ENCODE measurements around the gene BAG2. TPM values are rescaled to one million over a fixed set of nuclear protein-coding genes. Genes with fewer than 3 reads are reported as not detected.

The BAG2 gene
- total RNA-seq, 1 donor from 2014 or later: 3.2 TPM

DNA sequence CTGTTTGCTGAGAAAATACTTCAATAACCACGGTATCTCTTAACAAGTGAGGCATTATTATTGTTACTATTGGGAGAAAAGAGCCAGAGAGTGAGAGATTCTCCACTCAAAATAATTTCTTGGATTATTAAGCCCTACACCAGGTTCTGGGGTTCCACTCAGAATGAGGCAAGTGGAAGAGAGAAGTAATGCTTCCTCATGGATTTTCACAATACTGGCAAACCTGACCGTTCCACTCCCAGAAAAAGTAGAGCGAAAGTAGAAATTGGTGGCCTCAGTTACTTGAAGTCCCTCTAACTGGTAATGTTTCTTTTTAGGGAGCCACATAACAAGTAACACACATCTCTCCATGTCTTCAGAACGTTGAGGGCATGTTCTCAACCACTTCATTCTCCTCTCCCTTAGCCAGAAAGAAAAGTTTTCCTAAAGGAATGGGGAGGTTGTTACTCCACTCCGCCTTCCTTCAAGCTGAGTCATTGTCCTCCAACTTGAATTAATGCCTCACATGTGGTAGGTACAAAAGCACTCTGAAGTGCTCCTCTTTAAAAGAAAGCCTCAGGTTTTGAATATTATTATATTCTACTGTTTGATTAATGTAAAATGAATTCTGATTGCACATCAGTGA, 1.9 kb downstream of the BAG2 start:
- H3K27me3 Mint-ChIP-seq (ENCODE audit: low read depth): peaks cover 12% of the 10 kb centered on the region
- H3K4me1 Mint-ChIP-seq: peaks cover 30% of the 10 kb centered on the region
- H3K27ac Mint-ChIP-seq (ENCODE audit: unreplicated experiment): no peak overlapping the region
- no peaks in the 10 kb centered on the region for H3K36me3 Mint-ChIP-seq (ENCODE audit: low read depth)
- H3K4me3 Mint-ChIP-seq: peak overlapping the region; percentile 87
- H3K9me3 Mint-ChIP-seq: no peaks in the 10 kb centered on the region
- TF ChIP-seq, protein P1, sequence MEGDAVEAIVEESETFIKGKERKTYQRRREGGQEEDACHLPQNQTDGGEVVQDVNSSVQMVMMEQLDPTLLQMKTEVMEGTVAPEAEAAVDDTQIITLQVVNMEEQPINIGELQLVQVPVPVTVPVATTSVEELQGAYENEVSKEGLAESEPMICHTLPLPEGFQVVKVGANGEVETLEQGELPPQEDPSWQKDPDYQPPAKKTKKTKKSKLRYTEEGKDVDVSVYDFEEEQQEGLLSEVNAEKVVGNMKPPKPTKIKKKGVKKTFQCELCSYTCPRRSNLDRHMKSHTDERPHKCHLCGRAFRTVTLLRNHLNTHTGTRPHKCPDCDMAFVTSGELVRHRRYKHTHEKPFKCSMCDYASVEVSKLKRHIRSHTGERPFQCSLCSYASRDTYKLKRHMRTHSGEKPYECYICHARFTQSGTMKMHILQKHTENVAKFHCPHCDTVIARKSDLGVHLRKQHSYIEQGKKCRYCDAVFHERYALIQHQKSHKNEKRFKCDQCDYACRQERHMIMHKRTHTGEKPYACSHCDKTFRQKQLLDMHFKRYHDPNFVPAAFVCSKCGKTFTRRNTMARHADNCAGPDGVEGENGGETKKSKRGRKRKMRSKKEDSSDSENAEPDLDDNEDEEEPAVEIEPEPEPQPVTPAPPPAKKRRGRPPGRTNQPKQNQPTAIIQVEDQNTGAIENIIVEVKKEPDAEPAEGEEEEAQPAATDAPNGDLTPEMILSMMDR (conservative IDR thresholded peaks at IDR 0.05): no peak
- no peak for DNase-seq (ENCODE audit: low read depth, low spot score)

DNA sequence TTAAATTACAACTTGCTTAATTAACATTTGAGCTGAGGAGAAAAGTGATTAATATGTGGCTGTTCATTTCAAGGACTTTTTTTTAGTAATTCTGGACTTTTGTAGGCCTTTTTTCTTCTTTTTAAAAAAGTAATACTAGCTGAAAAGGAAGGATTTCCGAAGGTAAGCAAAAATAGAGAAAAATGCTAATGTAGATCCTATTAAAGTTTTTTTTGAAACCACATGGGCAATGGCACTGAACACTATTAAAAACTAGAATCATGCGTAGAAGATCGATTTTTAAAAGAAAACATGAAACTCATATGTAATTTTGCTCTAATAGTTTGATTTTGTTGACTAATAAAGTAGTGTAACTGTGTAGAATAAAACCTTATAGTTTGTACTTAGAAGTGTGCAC, 2.4 kb downstream of the BAG2 start:
- Mint-ChIP-seq H3K27ac (ENCODE audit: unreplicated experiment) (no peak overlapping the region), H3K4me3 (peak overlapping the region; percentile 87), H3K36me3 (ENCODE audit: low read depth) (no peaks in the 10 kb centered on the region), H3K9me3 (no peaks in the 10 kb centered on the region), H3K4me1 (peaks cover 30% of the 10 kb centered on the region), H3K27me3 (ENCODE audit: low read depth) (peaks cover 12% of the 10 kb centered on the region)
- TF ChIP-seq, protein P1 (conservative IDR thresholded peaks at IDR 0.05): no peak
- no peak for DNase-seq (ENCODE audit: low read depth, low spot score)

GRCh38 chr6:57177545-57178265, 5.6 kb downstream of the BAG2 start:
- no peaks in the 10 kb centered on the region for H3K9me3 Mint-ChIP-seq
- peaks cover 25% of the 10 kb centered on the region for H3K4me1 Mint-ChIP-seq
- H3K36me3 Mint-ChIP-seq (ENCODE audit: low read depth): peaks cover 6% of the 10 kb centered on the region
- no peak for DNase-seq (ENCODE audit: low read depth, low spot score)
- no peak overlapping the region for H3K4me3 Mint-ChIP-seq
- H3K27me3 Mint-ChIP-seq (ENCODE audit: low read depth): peaks cover 12% of the 10 kb centered on the region
- no peak overlapping the region for H3K27ac Mint-ChIP-seq (ENCODE audit: unreplicated experiment)
- TF ChIP-seq, protein P1 (conservative IDR thresholded peaks at IDR 0.05): no peak

- no peak overlapping the region for H3K4me3 Mint-ChIP-seq
- H3K4me1 Mint-ChIP-seq: no peaks in the 10 kb centered on the region
- H3K36me3 Mint-ChIP-seq (ENCODE audit: low read depth): peaks cover 6% of the 10 kb centered on the region
- TF ChIP-seq, protein P1 (conservative IDR thresholded peaks at IDR 0.05): no peak
- no peak overlapping the region for H3K27ac Mint-ChIP-seq (ENCODE audit: unreplicated experiment)
- no peaks in the 10 kb centered on the region for H3K27me3 Mint-ChIP-seq (ENCODE audit: low read depth)
- no peaks in the 10 kb centered on the region for H3K9me3 Mint-ChIP-seq
- no peak for DNase-seq (ENCODE audit: low read depth, low spot score)
Measured at GRCh38 chr6:57180596-57180995, 8.5 kb downstream of the BAG2 start.

GRCh38 chr6:57182017-57182432, 9.9 kb downstream of the BAG2 start:
- Mint-ChIP-seq H3K27me3 (ENCODE audit: low read depth) (no peaks in the 10 kb centered on the region), H3K4me3 (no peak overlapping the region), H3K27ac (ENCODE audit: unreplicated experiment) (no peak overlapping the region), H3K4me1 (no peaks in the 10 kb centered on the region), H3K9me3 (no peaks in the 10 kb centered on the region), H3K36me3 (ENCODE audit: low read depth) (peaks cover 8% of the 10 kb centered on the region)
- DNase-seq (ENCODE audit: low read depth, low spot score): no peak
- TF ChIP-seq, protein P1 (conservative IDR thresholded peaks at IDR 0.05): no peak
